Caco-2 (cell line): ENCODE measurements around the gene SHQ1. TPM values are rescaled to one million over a fixed set of nuclear protein-coding genes. Genes with fewer than 3 reads are reported as not detected.

Source experiments
- BruUV-seq: library from RNA; stranded (reverse); fragments of 400-500 nt; replicated peaks from 2 replicates; lab custom pipeline; 2021; lab: Mats Ljungman, UMichigan
- CTCF ChIA-PET: fragments of 300-600 bp; sonication (Branson Sonifier 250); formaldehyde crosslinking; loops from one replicate; lab custom pipeline; 2022; ENCODE audit warnings: antibody characterized with exemption; lab: Charles Lee
- POLR2A ChIA-PET: fragments of 300-600 bp; sonication (Branson Sonifier 250); formaldehyde crosslinking; loops from one replicate; lab custom pipeline; 2022; ENCODE audit warnings: antibody characterized with exemption; lab: Charles Lee
- DNase-seq, 2 experiments: peaks; one replicate each; pipeline versions ENCODE4 v3.0.0 to v3.0.0-alpha.2; 2020 to 2022
- H3K27me3 ChIP-seq: replicated peaks from 2 replicates; pipeline ENCODE4 v1.6.0; 2011; ENCODE audit warnings: low read length; ENCODE audit not compliant: control insufficient read depth, insufficient read depth
- H3K36me3 ChIP-seq: 2 replicates; pipeline ENCODE4 v1.5.1; 2011; ENCODE audit warnings: low read length; ENCODE audit not compliant: control insufficient read depth, insufficient read depth
- H3K4me1 ChIP-seq: fragments of 250-450 bp; sonication (Bioruptor Pico); 2 replicates; pipeline ENCODE4 v1.5.1; 2020; ENCODE audit warnings: mild to moderate bottlenecking
- H3K4me3 ChIP-seq: 2 replicates; pipeline ENCODE4 v1.5.1; 2011; ENCODE audit warnings: low read depth, mild to moderate bottlenecking, control low read depth, low read length
- H3K9me3 ChIP-seq: fragments of 250-450 bp; sonication (Bioruptor Pico); 2 replicates; pipeline ENCODE4 v1.5.1; 2020; ENCODE audit warnings: mild to moderate bottlenecking, moderate library complexity
- H3K27ac Mint-ChIP-seq: one replicate; pipeline ENCODE4 v1.8.0; 2022; ENCODE audit warnings: mixed read lengths; ENCODE audit not compliant: unreplicated experiment
- H3K27me3 Mint-ChIP-seq: one replicate; pipeline ENCODE4 v1.8.0; 2022; ENCODE audit warnings: mixed read lengths; ENCODE audit not compliant: insufficient read depth, unreplicated experiment
- H3K36me3 Mint-ChIP-seq: one replicate; pipeline ENCODE4 v1.8.0; 2022; ENCODE audit warnings: mild to moderate bottlenecking, mixed read lengths; ENCODE audit not compliant: insufficient read depth, unreplicated experiment
- H3K4me1 Mint-ChIP-seq: one replicate; pipeline ENCODE4 v1.8.0; 2022; ENCODE audit warnings: low read depth, mixed read lengths; ENCODE audit not compliant: unreplicated experiment
- H3K4me3 Mint-ChIP-seq: one replicate; pipeline ENCODE4 v1.8.0; 2022; ENCODE audit warnings: mild to moderate bottlenecking, moderate library complexity, mixed read lengths; ENCODE audit not compliant: unreplicated experiment
- H3K9me3 Mint-ChIP-seq: one replicate; pipeline ENCODE4 v1.8.0; 2022; ENCODE audit warnings: mixed read lengths; ENCODE audit not compliant: unreplicated experiment
- intact Hi-C: fragments of 100-400 bp; cut with micrococcal nuclease; formaldehyde crosslinking; loops from one replicate; pipeline ENCODE4 v1.10.0; 2022; ENCODE audit not compliant: unreplicated experiment
- total RNA-seq: library from RNA; stranded (reverse); gene quantifications from 2 replicates; pipeline ENCODE4 v1.2.3, GENCODE V29; 2022
- TF ChIP-seq, protein P1 (sequence below), 2 experiments: fragments of 200-600 bp in 1 of 2; IDR thresholded peaks; 1 replicate in 1 of 2; 2 replicates in 1 of 2; pipeline versions ENCODE4 v1.5.1 to v1.8.0; 2011 to 2022; ENCODE audit warnings: antibody characterized with exemption in 1 of 2, control low read depth in 1 of 2, inconsistent platforms in 1 of 2, low read depth in 1 of 2, low read length in 1 of 2, mild to moderate bottlenecking in 1 of 2, moderate library complexity in 1 of 2; ENCODE audit not compliant: insufficient read depth in 1 of 2, severe bottlenecking in 1 of 2, unreplicated experiment in 1 of 2

SHQ1 gene
- total RNA-seq, 1 experiment from 2014 or later: 18.8 TPM

DNA sequence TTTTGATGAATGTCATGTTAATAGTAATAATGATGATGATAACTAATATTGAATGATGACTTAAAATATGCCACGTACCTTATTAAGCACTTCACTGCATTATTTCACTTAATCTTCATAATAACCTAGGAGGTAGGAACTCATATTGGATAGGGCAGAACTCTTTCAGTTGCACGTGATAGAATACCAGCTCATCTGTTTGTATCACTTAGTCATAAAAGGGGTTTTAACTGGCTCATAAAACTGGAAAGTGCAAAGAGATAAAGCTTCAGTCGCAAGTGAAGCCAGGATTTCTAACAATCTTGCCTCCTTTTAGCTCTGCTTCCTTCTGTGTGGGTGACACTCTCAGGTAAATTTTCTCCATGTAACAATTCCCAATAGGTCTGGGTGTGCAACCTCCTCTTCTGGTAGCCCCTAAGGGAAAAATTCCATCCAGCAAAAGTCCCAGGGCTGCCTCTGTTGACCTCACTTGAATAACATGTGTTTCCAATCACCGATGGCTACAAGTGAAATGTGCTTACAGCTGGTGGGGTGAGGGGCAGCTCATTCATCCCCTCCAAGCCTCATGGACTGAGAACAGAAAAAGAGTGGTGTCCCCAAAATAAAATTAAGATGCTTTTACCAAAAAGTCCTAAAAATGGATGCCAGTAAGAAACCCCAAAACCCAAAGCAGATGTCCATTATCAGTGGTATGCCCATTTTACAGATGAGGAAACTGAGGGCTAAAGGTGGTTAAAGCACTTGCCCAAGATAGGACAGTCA is 48.9 kb upstream of the SHQ1 start:
- Histone ChIP-seq H3K4me3 (no peak overlapping the region), H3K27me3 (no peaks in the 10 kb centered on the region), H3K36me3 (no peaks in the 10 kb centered on the region), H3K4me1 (no peaks in the 10 kb centered on the region), H3K9me3 (no peaks in the 10 kb centered on the region)
- no peak for DNase-seq
- intact Hi-C loops: no loop called here
- Mint-ChIP-seq H3K4me1 (peaks cover 9% of the 10 kb centered on the region), H3K36me3 (no peaks in the 10 kb centered on the region), H3K4me3 (no peak overlapping the region), H3K27me3 (no peaks in the 10 kb centered on the region), H3K27ac (no peak overlapping the region), H3K9me3 (no peaks in the 10 kb centered on the region)
- TF ChIP-seq, protein P1, sequence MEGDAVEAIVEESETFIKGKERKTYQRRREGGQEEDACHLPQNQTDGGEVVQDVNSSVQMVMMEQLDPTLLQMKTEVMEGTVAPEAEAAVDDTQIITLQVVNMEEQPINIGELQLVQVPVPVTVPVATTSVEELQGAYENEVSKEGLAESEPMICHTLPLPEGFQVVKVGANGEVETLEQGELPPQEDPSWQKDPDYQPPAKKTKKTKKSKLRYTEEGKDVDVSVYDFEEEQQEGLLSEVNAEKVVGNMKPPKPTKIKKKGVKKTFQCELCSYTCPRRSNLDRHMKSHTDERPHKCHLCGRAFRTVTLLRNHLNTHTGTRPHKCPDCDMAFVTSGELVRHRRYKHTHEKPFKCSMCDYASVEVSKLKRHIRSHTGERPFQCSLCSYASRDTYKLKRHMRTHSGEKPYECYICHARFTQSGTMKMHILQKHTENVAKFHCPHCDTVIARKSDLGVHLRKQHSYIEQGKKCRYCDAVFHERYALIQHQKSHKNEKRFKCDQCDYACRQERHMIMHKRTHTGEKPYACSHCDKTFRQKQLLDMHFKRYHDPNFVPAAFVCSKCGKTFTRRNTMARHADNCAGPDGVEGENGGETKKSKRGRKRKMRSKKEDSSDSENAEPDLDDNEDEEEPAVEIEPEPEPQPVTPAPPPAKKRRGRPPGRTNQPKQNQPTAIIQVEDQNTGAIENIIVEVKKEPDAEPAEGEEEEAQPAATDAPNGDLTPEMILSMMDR (IDR thresholded peaks at IDR 0.05; ENCODE audit: insufficient read depth in 1 of 2, low read depth in 1 of 2, low read length in 1 of 2, severe bottlenecking in 1 of 2, unreplicated experiment in 1 of 2): no peak
- no TSS peak for BruUV-seq
- ChIA-PET CTCF (interaction anchor here (0.6 kb wide), 1 partner anchor 24 kb away, joined by 4 read pairs; no protein-coding TSS in a partner anchor), POLR2A (no interaction called here)

GRCh38 chr3:72894976-72895552 is 46.8 kb upstream of the SHQ1 start:
- H3K27ac Mint-ChIP-seq: no peak overlapping the region
- Histone ChIP-seq H3K27me3 (no peaks in the 10 kb centered on the region), H3K9me3 (no peaks in the 10 kb centered on the region), H3K4me3 (no peak overlapping the region), H3K4me1 (no peaks in the 10 kb centered on the region), H3K36me3 (no peaks in the 10 kb centered on the region)
- H3K27me3 Mint-ChIP-seq: no peaks in the 10 kb centered on the region
- TF ChIP-seq, protein P1 (IDR thresholded peaks at IDR 0.05; ENCODE audit: insufficient read depth in 1 of 2, low read depth in 1 of 2, low read length in 1 of 2, severe bottlenecking in 1 of 2, unreplicated experiment in 1 of 2): no peak
- H3K4me1 Mint-ChIP-seq: peaks cover 9% of the 10 kb centered on the region
- DNase-seq: no peak
- no TSS peak for BruUV-seq
- no peaks in the 10 kb centered on the region for H3K9me3 Mint-ChIP-seq
- intact Hi-C loops: no loop called here
- POLR2A ChIA-PET: no interaction called here
- no peak overlapping the region for H3K4me3 Mint-ChIP-seq
- H3K36me3 Mint-ChIP-seq: no peaks in the 10 kb centered on the region
- CTCF ChIA-PET: no interaction called here

GRCh38 chr3:72892870-72893269 is 44.6 kb upstream of the SHQ1 start:
- Mint-ChIP-seq H3K4me1 (peaks cover 9% of the 10 kb centered on the region), H3K27me3 (no peaks in the 10 kb centered on the region), H3K9me3 (no peaks in the 10 kb centered on the region), H3K36me3 (no peaks in the 10 kb centered on the region), H3K4me3 (no peak overlapping the region), H3K27ac (no peak overlapping the region)
- ChIA-PET CTCF (interaction anchor here (0.9 kb wide), 1 partner anchor 42 kb away, joined by 3 read pairs; no protein-coding TSS in a partner anchor), POLR2A (no interaction called here)
- Histone ChIP-seq H3K4me3 (no peak overlapping the region), H3K4me1 (peaks cover 4% of the 10 kb centered on the region; the same call in 1 of the 2 replicates), H3K9me3 (no peaks in the 10 kb centered on the region), H3K27me3 (no peaks in the 10 kb centered on the region), H3K36me3 (no peaks in the 10 kb centered on the region)
- no TSS peak for BruUV-seq
- intact Hi-C loops: no loop called here
- peak in 1 of 2 experiments; percentile 17 for DNase-seq
- TF ChIP-seq, protein P1 (IDR thresholded peaks at IDR 0.05; ENCODE audit: insufficient read depth in 1 of 2, low read depth in 1 of 2, low read length in 1 of 2, severe bottlenecking in 1 of 2, unreplicated experiment in 1 of 2): peak; percentile 24 to 27
